Measurements from ENCODE around the gene NLRP8.
"Not testable (repeated sequence)": the region's sequence is repeated elsewhere in the genome, so short reads cannot be mapped to it uniquely, and the experiment has no call there.

NLRP8 gene

DNA sequence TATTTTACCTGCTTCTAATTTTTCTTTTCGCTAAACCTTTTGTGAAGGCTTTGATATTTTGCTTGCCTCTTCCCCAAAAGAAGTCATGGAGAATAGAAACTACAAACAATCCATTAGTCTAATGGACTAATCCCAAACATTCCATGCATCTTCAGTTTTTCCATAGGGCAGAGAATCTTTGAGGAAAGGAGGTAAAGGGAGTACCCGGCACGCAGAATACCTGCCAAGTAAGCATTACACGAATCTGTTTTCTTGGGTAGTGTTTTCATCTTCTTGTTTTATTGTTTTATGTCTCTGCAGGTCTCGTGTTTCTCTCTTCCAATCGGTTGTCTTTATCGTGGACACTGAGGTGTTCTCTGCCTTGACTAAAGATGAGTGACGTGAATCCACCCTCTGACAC is at the start of gene NLRP8:
NLRP8 (plus strand) TSS at position 301 of the 400 bp plus-strand sequence.
- DNase-seq (ENCODE audit: low read depth in 2 of 2) = no peak

DNA sequence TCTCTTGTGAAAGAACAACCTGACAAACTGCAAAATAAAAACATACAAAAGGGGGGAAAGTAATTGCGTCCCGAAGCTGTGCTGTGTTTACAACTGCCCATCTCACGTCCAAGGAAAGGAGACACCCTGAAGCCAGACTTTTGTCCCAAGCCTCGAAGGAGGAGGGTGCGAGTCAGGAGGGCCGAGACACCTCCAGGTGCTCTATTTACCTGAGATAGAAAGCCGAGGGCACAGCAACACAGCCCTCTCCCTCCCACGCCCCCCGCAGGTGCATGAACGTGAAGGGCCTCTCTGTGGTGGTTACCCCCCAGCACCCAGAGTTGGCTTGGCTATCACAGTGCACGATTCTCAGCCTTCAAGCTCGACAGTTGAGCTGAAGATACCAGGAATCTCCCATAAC is 48.7 kb upstream of the NLRP8 start:
- DNase-seq (ENCODE audit: low read depth in 2 of 2) = no peak

DNA sequence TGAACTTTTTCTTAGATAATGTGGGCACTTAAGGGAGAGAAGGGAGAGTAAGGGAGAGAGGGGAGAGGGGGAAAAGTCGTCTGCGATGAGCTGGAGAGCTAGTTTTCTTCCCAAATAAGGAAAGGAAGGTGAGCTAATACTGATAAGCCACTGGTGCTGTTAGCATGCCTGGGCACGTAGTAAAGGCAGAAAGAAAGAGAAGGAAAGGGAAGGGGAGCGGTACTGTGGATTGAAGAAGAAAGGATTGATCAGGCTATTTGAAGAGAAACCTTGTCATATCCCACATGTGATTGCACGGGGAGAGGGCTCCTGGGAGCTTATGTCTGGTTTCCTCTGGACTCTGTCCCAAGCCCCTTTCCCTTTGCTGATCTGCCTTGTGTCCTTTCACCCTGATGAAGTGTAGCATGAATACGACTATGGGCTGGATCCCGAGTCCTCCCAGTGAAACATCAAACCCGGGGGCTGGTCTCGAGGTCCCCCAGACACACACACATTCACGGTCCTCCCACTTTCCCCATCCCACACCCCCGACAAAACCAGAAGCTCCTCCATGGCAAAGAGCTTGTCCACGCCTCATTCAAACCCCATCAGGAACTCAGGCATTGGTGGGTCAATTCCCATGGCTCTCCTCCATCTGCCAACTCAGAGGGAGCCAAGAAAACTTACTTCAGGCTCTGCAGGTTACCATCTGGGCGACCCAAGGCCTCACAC is 46.1 kb upstream of the NLRP8 start:
- DNase-seq (ENCODE audit: low read depth in 2 of 2) = no peak

DNA sequence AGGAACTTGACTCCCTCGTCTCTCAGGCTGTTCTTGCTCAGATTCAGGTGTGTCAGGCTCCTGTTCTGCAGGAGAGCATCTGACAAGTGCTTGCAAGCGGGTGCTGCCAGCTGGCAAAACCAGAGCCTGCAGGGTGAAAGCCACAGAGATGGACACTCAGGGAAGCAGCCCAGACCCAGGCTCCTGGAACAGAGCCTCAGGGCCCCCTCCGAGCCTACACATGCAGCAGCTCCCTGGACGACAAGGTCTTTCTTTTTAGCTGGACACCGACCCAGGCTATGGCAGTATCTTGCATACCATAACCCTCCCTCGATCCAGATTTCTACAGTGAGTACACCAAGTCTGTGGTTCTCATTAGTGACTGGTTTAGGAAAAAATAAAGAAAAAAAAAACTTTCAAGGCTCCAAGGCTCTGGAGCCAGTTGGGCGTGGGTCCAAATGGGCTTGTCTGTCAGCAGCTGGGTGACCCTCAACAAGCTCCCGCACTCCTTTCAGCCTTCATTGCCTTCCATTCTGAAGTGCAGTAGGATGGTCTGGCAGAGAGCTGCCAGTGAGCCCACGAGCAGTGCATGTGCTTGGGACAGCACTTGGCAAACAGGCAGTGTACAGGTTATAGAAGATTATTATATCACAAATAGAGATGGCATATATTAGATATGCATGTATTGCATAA is 45.4 kb upstream of the NLRP8 start:
- no peak for DNase-seq (ENCODE audit: low read depth in 2 of 2)

DNA sequence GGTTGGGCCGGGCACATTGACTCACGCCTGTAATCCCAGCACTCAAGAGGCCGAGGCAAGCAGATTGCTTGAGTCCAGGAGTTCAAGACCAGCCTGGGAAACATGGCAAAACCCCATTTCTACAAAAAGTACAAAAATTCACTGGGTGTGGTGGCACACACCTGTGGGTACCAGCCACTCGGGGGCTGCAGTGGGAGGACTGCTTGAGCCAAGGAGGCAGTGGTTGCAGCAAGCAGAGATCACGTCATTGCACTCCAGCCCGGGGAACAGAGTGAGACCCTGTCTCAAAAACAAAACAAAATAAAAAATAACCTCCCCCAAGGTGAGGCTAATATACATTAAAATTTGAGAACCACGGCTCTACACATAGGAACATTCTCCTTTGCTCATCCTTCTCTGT is 40.3 kb upstream of the NLRP8 start:
- DNase-seq (ENCODE audit: low read depth in 2 of 2) = no peak

DNA sequence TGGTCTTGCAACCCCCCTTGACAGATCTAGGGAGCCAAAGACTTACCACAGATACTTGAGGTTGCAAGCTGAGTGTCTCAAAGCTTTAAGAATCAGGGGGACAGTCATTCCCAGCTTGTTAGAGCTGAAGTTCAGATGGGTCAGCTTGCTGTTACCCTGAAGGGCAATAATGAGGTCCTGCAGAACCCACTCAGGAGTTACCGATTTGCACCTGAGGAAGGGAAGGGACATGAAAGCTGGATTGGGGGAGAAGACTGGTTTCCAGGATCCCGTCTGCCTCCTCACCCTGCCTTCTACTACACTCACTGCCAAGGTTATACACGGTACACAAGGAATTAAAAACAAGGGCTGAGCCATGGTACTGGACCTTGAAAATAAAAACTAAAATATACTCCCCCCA is 39.9 kb upstream of the NLRP8 start:
- DNase-seq (ENCODE audit: low read depth in 2 of 2) = no peak

DNA sequence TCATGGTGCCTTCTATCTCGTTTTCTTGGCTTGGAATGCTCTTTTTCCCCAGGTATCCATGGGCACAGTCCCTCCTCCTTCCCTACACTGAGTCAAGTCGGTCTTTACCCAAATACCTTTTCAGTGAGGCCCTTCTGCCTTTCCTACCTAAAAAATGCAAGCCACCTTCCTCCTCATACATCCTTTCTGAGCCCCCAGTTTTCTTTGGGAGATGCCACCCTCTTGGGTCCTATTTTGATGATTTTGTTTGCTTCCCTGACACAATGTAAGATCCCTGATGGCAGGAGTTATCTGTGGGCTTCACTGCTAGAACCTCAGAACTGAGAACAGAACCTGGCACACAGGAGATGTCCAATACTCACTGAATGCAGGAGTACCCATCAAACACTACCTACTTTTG is 37.8 kb upstream of the NLRP8 start:
- no peak for DNase-seq (ENCODE audit: low read depth in 2 of 2)

DNA sequence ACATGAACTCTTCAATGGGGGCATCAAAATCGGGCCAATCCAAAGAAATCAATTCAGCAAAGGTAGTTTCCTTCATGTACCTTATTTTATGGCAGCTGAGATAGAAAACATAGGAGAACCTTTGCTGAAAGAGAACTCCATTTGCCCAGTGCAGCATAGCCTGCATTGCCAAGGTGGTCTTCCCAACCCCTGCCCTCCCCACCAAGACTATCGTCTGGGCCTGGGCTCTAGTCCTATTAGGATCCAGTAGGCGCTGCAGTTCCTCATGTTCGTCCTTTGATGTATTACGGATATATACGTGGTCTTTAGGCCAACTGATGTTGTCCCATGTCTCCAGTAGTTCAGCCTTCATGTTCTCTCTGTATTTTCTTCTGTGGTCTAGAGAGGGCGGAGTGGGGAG is 34.7 kb upstream of the NLRP8 start:
- no peak for DNase-seq (ENCODE audit: low read depth in 2 of 2)

DNA sequence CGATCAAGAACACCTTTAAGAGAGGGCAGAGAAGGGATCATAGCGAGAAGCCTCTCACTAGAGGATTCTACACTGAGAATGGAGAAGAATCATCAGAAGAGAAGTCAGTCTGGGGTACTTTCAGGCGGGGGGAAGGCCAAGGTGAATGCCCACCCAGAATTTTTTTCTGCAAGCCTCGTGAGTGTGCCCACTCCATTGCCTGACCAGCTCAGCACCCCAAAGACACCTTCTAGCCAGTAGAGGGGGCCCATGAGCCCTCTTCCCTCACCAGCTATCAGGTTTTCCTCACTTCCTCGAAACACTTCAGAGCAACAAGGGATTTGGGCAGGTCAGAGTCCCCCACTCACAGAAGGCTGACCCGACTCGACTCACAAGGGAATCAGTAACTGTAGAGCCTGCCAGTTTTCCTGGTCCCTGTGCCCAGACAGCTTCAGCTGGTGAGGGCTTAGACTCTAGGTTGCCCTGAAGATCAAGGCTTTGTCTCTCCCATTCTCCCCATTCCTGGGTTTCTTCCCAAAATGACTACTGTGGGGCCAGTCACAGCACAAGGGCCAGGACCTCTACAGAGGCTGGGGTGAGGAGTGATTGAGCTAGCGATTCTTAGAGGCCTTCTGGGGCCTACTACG is 33.9 kb upstream of the NLRP8 start:
- DNase-seq (ENCODE audit: low read depth in 2 of 2) = no peak

DNA sequence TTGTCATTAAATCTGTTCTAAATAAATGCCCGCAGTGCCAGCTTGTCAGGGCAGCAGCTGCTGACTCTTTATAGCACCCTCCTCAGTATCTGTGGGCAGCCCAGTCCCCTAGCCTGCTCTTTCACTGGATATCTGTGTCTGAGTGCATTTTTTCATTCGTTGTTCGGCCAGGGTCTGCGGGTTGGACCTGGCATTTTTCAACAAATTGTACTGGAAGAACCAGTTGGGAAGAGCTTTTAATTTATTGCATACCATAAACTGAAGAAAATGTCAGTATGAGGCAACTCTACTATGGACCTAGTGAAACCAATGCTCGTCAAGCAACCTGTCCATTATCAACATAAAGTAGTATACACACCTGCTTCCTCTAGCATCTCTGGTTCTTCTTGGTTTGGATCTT is 24.1 kb upstream of the NLRP8 start:
- DNase-seq (ENCODE audit: low read depth in 2 of 2) = no peak

DNA sequence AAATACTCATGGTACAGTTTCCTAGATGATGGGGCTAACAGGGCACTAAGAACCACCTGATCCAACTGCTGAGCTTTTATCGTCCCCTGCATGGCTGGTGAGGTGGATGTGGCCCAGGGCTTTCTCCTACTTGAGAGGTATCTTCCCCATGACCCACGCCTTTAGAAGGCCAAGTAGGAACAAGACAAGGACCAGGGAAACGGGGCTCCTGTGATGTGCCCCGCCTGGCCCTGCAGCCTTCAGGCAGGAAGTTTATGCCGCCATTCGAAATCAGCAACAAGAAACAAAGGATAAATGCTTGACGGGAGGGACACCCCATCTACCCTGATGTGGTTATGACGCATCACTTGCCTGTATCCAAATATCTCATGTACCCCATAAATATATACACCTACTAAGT is 19.6 kb upstream of the NLRP8 start:
- DNase-seq (ENCODE audit: low read depth in 2 of 2) = no peak

DNA sequence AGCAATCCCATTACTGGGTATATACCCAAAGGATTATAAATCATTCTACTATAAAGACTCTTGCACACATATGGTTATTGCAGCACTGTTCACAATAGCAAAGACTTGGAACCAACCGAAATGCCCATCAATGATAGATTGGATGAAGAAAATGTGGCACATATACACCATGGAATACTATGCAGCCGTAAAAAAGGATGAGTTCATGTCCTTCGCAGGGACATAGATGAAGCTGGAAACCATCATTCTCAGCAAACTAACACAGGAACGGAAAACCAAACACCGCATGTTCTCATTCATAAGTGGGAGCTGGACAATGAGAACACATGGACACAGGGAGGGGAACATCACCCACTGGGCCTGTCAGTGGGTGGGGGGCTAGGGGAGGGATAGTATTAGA is 18.4 kb upstream of the NLRP8 start:
- not testable (repeated sequence) for DNase-seq (ENCODE audit: low read depth in 2 of 2)

DNA sequence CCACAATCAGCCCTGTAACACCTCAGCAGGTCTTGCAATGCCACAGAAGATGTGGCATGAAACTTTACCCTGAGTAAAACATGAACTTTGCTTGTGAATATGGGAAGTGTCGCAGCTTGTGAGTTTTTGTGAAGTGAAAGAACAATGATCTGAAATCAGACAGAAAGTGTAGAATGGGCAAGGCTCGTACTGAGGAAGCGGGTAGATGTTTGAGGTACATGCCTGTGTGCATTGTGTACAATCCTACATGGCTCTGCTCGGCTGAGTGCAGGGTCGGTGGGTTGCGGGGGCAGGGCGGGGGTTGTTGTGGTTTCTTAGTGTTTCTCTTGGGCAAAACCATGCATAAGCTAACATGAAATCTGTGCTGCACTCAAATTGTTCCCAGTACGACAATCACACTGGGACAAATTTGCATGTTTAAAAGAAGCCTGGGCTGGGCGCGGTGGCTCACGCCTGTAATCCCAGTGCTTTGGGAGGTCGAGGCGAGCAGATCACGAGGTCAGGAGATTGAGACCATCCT is 16.6 kb upstream of the NLRP8 start:
- no peak for DNase-seq (ENCODE audit: low read depth in 2 of 2)

DNA sequence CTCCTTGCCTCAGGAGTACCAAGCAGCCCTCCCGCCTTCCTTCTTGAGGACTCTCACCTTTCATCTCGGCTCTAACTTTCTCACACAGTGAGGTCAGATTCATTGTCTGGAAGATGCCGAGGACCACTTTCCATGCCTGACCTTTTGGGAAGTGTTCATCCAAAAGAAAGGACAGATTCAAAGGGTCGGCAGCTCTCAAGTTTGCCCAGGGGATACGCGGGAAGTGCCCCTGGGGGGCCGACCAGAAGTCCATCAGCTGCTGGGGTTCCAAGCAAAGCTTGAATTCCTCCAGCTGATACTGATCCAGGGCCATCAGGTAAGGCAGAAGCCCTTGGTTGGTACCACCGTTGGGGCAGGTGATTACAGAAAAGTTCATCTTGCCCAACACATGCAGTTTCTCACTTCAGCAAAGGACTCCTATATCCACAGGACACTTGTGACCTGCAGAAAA is 15.7 kb upstream of the NLRP8 start, which contains the start of gene NLRP13:
NLRP13 (minus strand) TSS at position 401 of the 451 bp plus-strand sequence; CDS start at position 376, 25 bp downstream.
- DNase-seq (ENCODE audit: low read depth in 2 of 2) = no peak

DNA sequence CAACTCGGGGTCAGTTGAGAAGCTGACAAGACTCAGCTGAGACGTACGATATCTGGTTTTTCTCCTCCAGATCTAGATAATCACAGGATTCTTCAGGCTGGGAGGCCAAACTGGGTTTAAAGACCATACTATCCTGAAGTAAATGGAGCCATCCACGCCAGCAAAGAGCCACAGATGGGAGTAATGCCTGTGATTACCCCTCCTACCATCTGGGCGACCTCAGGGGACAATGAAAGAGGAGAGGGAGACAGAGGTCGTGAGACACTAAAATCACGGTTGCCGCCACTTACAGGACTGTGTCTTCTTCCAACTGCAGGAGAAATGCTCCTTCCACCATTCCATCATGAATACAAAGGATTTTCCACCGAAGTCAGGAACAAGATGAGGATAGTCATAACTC is 12.4 kb upstream of the NLRP8 start:
- no peak for DNase-seq (ENCODE audit: low read depth in 2 of 2)

DNA sequence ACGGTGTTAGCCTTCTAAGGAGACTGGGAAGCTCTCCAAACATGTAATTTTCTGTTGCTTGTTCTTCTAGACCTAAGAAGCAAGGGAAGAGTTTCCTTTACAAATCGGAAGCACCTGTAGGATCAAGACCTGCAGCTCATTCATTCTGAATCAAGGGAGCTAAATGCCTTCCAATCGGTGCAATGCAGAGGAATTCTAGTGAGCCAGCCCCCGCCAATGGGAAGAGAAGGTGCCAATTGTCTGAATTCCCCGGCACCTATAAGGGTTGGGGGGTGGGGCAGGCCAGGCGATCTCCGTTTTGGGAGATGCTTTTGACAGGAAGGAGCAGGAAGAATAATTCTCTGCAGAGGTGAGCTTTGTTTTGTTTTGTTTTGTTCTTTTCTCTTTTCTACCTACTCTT is 8.4 kb upstream of the NLRP8 start:
- no peak for DNase-seq (ENCODE audit: low read depth in 2 of 2)

DNA sequence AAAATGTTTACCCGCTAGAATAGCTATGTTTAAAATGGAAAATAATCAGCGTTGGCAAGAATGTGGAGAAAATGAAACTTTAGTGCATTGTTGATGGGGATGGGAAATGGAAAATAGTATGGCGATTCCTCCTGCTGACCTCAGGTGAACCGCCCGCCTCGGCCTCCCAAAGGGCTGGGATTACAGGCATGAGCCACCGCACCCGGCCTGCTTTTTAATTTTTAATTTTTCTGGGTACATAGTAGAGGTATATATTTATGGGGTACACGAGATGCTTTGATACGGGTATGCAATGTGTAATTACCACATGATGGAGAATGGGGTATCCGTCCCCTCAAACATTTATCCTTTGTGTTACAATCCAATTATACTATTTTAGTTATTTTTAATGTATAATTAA is 7.3 kb upstream of the NLRP8 start:
- DNase-seq (ENCODE audit: low read depth in 2 of 2) = no peak

DNA sequence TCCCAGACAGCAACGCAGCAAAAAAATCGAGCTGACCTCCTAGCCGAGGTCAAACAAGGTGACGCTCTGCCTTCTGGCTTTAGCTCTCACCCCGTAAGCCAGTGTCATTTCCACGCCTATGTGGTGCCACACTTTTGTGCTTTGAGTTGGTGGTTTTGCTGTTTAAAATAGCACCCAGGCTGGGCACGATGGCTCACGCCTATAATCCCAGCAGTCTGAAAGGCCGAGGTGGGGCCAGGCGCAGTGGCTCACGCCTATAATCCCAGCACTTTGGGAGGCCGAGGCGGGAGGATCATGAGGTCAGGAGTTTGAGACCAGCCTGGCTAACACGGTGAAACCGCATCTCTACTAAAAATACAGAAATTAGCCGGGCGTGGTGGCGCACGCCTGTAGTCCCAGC is 2.9 kb downstream of the NLRP8 start:
- not testable (repeated sequence) for DNase-seq (ENCODE audit: low read depth in 2 of 2)

DNA sequence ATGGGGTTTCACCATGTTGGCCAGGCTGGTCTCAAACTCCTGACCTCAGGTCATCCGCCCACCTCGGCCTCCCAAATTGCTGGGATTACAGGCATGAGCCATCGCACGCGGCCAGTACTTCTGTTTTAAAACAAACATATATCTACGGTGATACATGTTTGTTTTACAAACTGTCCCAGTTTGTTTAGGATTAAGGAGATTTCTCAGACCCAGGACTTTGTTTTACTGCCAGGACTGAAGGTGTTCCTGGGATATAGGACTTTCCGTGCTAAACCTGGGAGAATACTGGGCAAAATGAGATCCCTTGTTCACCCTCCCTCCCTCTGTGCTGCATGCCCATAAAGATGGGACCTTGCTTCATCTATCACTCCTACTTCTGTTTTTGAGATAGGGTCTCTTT is 8.8 kb downstream of the NLRP8 start:
- no peak for DNase-seq (ENCODE audit: low read depth in 2 of 2)

DNA sequence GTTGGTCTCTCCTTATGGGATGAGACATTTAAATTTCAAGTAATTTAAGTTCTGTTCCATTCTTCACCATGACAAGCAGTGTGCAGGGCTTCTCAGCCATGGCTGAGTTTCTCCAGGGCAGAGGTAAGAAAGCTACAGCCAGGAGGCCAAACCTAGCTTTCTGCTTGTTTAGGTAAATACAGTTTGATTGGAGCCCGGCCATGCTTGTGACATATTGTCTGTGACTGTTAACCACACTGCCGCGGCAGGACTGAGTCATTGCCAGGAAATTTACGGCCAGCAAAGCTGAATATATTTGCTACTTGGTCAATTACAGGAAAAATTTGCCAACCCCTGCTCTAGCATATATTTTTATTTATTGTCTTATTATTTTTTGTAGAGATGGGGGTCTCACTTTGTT is 10.7 kb downstream of the NLRP8 start:
- no peak for DNase-seq (ENCODE audit: low read depth in 2 of 2)

DNA sequence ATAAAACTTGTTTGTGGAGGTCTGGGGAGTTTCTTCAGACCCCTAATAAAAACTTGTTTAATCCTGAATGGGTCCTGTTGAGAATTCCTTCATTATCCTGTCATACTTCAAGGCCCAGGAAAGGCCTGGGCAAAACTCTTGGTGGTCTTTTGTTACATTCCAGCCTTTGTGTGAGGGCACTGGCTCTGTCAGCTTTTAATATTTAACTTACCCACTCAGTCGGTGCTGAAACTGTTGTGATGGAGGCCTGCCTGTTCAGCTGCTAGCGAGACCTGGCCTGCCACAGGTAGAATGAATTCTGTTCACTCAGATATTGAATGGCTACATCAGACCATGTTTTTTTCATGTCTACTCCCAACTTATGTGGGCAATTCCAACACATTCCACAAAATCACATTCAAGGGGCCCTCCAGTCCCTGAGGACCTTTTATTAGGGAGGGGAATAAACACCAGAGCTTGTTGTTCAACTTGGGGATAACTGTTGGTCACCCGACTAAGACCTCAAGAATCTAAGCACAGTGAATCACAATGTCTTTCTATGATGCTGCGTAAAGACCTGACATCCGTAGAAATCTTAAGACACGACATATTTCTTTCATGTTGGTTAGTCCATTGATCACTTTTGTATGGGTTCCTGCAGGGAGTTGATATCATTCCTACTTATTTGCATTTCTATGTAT is 12.5 kb downstream of the NLRP8 start:
- no peak for DNase-seq (ENCODE audit: low read depth in 2 of 2)

DNA sequence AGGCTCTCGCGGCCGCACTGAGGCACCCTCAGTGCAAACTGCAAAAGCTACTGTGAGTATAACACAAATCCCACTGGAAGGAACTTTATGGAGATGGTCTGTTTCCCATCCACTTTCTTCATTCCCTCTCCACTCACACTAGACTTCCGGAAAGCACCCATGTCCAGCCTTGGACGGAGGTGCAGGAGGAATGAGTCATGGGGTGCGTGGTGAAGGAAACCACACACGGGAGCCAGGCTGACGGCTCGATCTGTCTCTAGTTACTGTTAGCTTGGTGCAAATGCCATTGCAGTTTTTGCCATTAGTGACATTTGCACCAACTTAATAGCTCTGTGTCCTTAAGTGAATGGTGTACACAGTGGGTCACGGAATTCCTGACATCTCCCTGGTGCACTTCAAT is 14.6 kb downstream of the NLRP8 start:
- no peak for DNase-seq (ENCODE audit: low read depth in 2 of 2)

All from stimulated activated CD4-positive, alpha-beta T cell treated with anti-CD3 and anti-CD28 coated beads, Interleukin-1b, Interleukin-23, amount 100 ng/mL, for 4 hours (primary cell).